DOHH2 (cell line): ENCODE results near the gene FAS.

Experiments
- H3F3A ChIP-seq: fragments of 200-600 bp; sonication (generic), shearing (Covaris generic); 2 replicates; pipeline ENCODE4 v1.6.0; 2016; ENCODE audit warnings: antibody characterized with exemption, mild to moderate bottlenecking; ENCODE audit not compliant: control insufficient read depth, insufficient read depth
- H3K27ac ChIP-seq: fragments of 200-600 bp; sonication (generic); 2 replicates; pipeline ENCODE4 v1.5.1; 2014; ENCODE audit warnings: low read depth, mild to moderate bottlenecking, low read length, moderate library complexity
- H3K27me3 ChIP-seq: fragments of 200-600 bp; sonication (generic); 2 replicates; pipeline ENCODE4 v1.6.1; 2014; ENCODE audit warnings: mild to moderate bottlenecking, low read length, mixed read lengths; ENCODE audit not compliant: control insufficient read depth
- H3K36me3 ChIP-seq: fragments of 200-600 bp; sonication (generic); 2 replicates; pipeline ENCODE4 v1.6.1; 2014; ENCODE audit warnings: mild to moderate bottlenecking, low read length, moderate library complexity, mixed read lengths; ENCODE audit not compliant: control insufficient read depth
- H3K4me1 ChIP-seq: fragments of 200-600 bp; sonication (generic); 2 replicates; pipeline ENCODE4 v1.6.1; 2014; ENCODE audit warnings: mild to moderate bottlenecking, low read length, mixed read lengths; ENCODE audit not compliant: control insufficient read depth
- H3K4me2 ChIP-seq: fragments of 200-600 bp; sonication (generic); 2 replicates; pipeline ENCODE4 v1.6.0; 2014; ENCODE audit warnings: mild to moderate bottlenecking, low read length, moderate library complexity
- H3K4me3 ChIP-seq: fragments of 200-600 bp; sonication (generic); 2 replicates; pipeline ENCODE4 v1.5.1; 2014; ENCODE audit warnings: mild to moderate bottlenecking, low read length, mixed read lengths
- H3K79me2 ChIP-seq: fragments of 200-600 bp; sonication (generic); 2 replicates; pipeline ENCODE4 v1.6.1; 2014; ENCODE audit warnings: mild to moderate bottlenecking, low read length, mixed read lengths; ENCODE audit not compliant: control insufficient read depth
- H3K9me2 ChIP-seq: fragments of 200-600 bp; sonication (generic); replicated peaks from 2 replicates; pipeline ENCODE4 v1.6.1; 2014; ENCODE audit warnings: mild to moderate bottlenecking, low read length, mixed read lengths; ENCODE audit not compliant: control insufficient read depth
- H3K9me3 ChIP-seq: fragments of 200-600 bp; sonication (generic); 2 replicates; pipeline ENCODE4 v1.6.1; 2014; ENCODE audit warnings: antibody characterized with exemption, low read length, mixed read lengths; ENCODE audit not compliant: control insufficient read depth, insufficient read depth
- H4K20me1 ChIP-seq: fragments of 200-600 bp; sonication (generic); 2 replicates; pipeline ENCODE4 v1.6.0; 2014; ENCODE audit warnings: low read depth, mild to moderate bottlenecking, antibody characterized with exemption, low read length, moderate library complexity; ENCODE audit not compliant: control insufficient read depth, insufficient read depth
- CTCF ChIP-seq: fragments of 200-600 bp; sonication (generic); IDR thresholded peaks from one replicate; pipeline ENCODE4 v1.5.1; 2014; ENCODE audit warnings: antibody characterized with exemption, mild to moderate bottlenecking, low read depth, low read length; ENCODE audit not compliant: poor library complexity, severe bottlenecking
- EZH2phosphoT487 ChIP-seq: fragments of 200-600 bp; sonication (generic); IDR thresholded peaks from 2 replicates; pipeline ENCODE4 v1.6.1; 2017; ENCODE audit warnings: borderline replicate concordance, mild to moderate bottlenecking, antibody characterized with exemption, low read length, moderate library complexity, mixed read lengths

Gene FAS

GRCh38 chr10:88980247-88980646 is 10.4 kb upstream of the FAS start:
- Histone ChIP-seq H3K9me3 (no peaks in the 10 kb centered on the region), H3K36me3 (no peaks in the 10 kb centered on the region), H3K79me2 (no peaks in the 10 kb centered on the region), H3K4me3 (no peak overlapping the region), H4K20me1 (no peaks in the 10 kb centered on the region), H3K4me2 (no peak overlapping the region), H3F3A (no peaks in the 10 kb centered on the region), H3K27ac (no peak overlapping the region), H3K4me1 (peaks cover 3% of the 10 kb centered on the region), H3K9me2 (no peaks in the 10 kb centered on the region), H3K27me3 (no peaks in the 10 kb centered on the region)
- TF ChIP-seq EZH2phosphoT487 (no peak), CTCF (no peak)

- Histone ChIP-seq H3K4me2 (no peak overlapping the region), H3F3A (no peaks in the 10 kb centered on the region), H3K36me3 (no peaks in the 10 kb centered on the region), H3K27ac (no peak overlapping the region), H3K4me3 (no peak overlapping the region), H4K20me1 (no peaks in the 10 kb centered on the region), H3K9me3 (no peaks in the 10 kb centered on the region), H3K4me1 (no peaks in the 10 kb centered on the region), H3K27me3 (no peaks in the 10 kb centered on the region), H3K79me2 (no peaks in the 10 kb centered on the region), H3K9me2 (no peaks in the 10 kb centered on the region)
- TF ChIP-seq CTCF (no peak), EZH2phosphoT487 (no peak)
Measured at GRCh38 chr10:88980800-88981199, 9.8 kb upstream of the FAS start.

- TF ChIP-seq CTCF (no peak), EZH2phosphoT487 (no peak)
Measured at GRCh38 chr10:88981435-88981834, 9.2 kb upstream of the FAS start.

More at GRCh38 chr10:88981435-88981834, 9.2 kb upstream of the FAS start:
- H3K27ac ChIP-seq: no peak overlapping the region
- peaks cover 4% of the 10 kb centered on the region for H3F3A ChIP-seq
- no peak overlapping the region for H3K4me2 ChIP-seq
- H3K27me3 ChIP-seq: no peaks in the 10 kb centered on the region
- H3K4me3 ChIP-seq: no peak overlapping the region
- H3K9me3 ChIP-seq: peaks cover 4% of the 10 kb centered on the region; the same call in 1 of the 2 replicates
- no peaks in the 10 kb centered on the region for H3K79me2 ChIP-seq
- H4K20me1 ChIP-seq: no peaks in the 10 kb centered on the region
- peaks cover 2% of the 10 kb centered on the region; the same call in 1 of the 2 replicates for H3K4me1 ChIP-seq
- H3K9me2 ChIP-seq: no peaks in the 10 kb centered on the region
- H3K36me3 ChIP-seq: no peaks in the 10 kb centered on the region
